ENCODE measurements around the gene CNDP2.

DNA sequence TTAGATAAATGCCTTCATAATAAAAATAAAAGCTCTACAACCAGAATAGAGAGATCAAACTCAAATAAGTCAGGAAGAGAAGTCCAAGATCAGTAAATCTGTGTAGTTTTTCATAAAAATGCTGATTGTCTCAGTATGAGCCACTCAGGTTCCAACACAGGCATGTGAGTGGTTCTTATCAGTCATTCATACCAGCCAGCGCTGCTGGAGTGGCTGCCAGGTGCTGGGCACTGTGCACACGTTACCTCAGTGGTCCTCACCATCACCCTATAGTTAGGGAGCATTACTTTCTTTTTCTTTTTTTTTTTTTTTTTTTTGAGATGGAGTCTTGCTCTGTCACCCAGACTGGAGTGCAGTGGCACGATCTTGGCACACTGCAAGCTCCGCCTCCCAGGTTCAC lies 61.9 kb downstream of the CNDP2 start:
- TF ChIP-seq, protein P1, sequence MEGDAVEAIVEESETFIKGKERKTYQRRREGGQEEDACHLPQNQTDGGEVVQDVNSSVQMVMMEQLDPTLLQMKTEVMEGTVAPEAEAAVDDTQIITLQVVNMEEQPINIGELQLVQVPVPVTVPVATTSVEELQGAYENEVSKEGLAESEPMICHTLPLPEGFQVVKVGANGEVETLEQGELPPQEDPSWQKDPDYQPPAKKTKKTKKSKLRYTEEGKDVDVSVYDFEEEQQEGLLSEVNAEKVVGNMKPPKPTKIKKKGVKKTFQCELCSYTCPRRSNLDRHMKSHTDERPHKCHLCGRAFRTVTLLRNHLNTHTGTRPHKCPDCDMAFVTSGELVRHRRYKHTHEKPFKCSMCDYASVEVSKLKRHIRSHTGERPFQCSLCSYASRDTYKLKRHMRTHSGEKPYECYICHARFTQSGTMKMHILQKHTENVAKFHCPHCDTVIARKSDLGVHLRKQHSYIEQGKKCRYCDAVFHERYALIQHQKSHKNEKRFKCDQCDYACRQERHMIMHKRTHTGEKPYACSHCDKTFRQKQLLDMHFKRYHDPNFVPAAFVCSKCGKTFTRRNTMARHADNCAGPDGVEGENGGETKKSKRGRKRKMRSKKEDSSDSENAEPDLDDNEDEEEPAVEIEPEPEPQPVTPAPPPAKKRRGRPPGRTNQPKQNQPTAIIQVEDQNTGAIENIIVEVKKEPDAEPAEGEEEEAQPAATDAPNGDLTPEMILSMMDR (IDR thresholded peaks at IDR 0.05) = no peak
- TF ChIP-seq ZFX (IDR thresholded peaks at IDR 0.05; ENCODE audit: borderline replicate concordance) = no peak

Data from 22Rv1 (cell line).